ENCODE results near the gene GADD45GIP1.
A peak's percentile ranks its signal among the peaks of the same experiment; 100 is the strongest.
"Not testable (repeated sequence)": the region's sequence is repeated elsewhere in the genome, so short reads cannot be mapped to it uniquely, and the experiment has no call there.

The GADD45GIP1 gene

DNA sequence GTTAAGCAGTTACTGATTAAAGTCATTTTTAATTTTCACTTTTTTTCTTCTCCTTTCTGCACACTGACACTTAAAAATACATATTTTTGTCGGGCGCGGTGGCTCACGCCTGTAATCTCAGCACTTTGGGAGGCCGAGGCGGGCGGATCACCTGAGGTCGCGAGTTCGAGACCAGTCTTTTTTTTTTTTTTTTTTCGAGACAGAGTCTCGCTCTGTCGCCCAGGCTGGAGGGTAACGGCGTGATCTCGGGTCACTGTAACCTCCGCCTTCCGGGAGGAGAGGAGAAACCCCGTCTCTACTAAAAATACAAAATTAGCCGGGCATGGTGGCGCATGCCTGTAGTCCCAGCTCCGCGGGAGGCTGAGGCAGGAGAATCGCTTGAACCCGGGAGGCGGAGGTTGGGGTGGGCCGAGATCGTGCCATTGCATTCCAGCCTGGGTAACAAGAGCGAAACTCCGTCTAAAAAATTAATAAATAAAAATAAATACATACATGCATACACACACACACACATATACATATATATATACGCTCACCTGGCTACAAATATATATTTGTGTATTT is 448 bp upstream of the GADD45GIP1 start:
- not testable (repeated sequence) for DNase-seq (ENCODE audit: low read depth)

- DNase-seq (ENCODE audit: low read depth): no peak
These were observed 1.0 kb downstream of the GADD45GIP1 start for GRCh38 chr19:12955996-12956395.

DNA sequence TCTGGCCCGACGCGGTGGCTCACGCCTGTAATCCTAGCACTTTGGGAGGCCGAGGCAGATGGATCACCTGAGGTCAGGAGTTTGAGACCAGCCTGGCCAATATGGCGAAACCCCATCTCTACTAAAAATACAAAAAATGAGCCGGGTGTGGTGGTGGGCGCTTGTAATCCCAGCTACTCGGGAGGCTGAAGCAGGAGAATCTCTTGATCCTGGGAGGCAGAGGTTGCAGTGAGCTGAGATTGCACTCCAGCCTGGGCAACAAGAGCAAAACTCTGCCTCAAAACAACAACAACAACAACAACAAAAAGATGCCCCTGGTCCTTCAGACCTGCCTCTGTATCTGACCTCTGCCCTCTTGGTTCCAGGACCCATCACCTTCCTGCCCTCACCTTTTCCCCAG is 1.4 kb downstream of the GADD45GIP1 start:
- DNase-seq (ENCODE audit: low read depth): not testable (repeated sequence)

GRCh38 chr19:12954612-12954962 is 2.4 kb downstream of the GADD45GIP1 start:
- no peak for DNase-seq (ENCODE audit: low read depth)

- DNase-seq (ENCODE audit: low read depth): no peak
These were observed 3.0 kb downstream of the GADD45GIP1 start for GRCh38 chr19:12953799-12954611.

DNA sequence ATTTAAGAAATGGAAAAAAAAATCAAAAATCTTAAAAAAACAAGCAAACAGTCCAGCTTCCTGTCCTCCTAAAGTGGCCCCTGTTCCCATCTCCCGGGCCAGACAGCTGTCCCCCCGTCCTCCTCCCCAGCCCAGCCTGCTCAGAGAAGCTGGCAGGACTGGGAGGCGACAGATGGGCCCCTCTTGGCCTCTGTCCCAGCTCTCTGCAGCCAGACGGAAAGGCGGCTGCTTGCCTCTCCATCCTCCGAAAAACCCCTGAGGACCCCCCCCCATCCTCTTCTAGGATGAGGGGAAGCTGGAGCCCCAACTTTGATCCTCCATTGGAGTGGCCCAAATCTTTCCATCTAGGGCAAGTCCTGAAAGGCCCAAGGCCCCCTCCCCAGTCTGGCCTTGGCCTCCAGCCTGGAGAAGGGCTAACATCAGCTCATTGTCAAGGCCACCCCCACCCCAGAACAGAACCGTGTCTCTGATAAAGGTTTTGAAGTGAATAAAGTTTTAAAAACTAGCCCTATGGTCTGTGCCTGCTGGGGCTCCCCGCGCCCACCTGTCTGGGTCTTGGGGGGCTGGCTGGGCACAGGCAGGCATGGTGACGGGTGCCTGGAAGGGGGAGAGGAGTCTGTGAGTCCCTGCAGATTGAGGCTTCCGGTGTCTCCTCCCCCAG is 3.8 kb downstream of the GADD45GIP1 start:
- DNase-seq (ENCODE audit: low read depth): no peak

DNA sequence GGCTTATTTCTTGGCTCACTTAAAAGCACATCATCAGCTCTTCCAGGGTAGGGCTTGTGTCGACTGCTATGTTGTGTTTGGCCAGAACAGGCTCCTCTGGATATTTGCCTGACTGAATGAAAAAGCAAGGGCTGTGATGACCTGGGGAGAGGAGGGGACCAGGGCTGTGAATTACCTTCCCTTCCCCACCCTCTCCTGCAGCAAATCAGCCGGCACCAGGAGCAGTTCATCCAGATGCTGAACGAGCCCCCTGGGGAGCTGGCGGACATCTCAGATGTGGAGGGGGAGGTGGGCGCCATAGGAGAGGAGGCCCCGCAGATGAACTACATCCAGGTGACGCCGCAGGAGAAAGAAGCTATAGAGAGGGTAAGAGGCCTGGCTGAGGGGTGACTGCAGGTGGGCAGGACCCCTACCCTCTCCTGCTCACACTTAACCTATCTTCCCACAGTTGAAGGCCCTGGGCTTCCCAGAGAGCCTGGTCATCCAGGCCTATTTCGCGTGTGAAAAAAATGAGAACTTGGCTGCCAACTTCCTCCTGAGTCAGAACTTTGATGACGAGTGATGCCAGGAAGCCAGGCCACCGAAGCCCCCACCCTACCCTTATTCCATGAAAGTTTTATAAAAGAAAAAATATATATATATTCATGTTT is 4.4 kb downstream of the GADD45GIP1 start:
- DNase-seq (ENCODE audit: low read depth): no peak

DNA sequence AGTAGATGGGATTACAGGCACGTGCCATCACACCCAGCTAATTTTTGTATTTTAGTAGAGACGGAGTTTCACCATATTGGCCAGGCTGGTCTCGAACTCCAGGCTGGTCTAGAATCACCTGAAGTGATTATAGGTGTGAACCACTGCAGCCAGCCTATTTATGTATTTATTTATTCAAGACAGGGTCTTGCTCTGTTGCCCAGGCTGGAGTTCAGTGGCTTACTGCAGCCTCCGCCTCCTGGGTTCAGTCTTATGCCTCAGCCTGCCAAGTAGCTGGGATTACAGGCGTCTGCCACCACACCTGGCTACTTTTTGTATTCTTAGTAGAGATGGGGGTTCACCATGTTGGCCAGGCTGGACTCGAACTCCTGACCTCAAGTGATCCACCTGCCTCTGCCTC is 5.0 kb downstream of the GADD45GIP1 start:
- not testable (repeated sequence) for DNase-seq (ENCODE audit: low read depth)

- DNase-seq (ENCODE audit: low read depth): no peak
These were observed 7.4 kb downstream of the GADD45GIP1 start for GRCh38 chr19:12949363-12950283.

- no peak for DNase-seq (ENCODE audit: low read depth)
These were observed 8.2 kb downstream of the GADD45GIP1 start for GRCh38 chr19:12948612-12949362.

- no peak for DNase-seq (ENCODE audit: low read depth)
These were observed 9.1 kb downstream of the GADD45GIP1 start for GRCh38 chr19:12947702-12948611.

- no peak for DNase-seq (ENCODE audit: low read depth)
These were observed 10.1 kb downstream of the GADD45GIP1 start for GRCh38 chr19:12946731-12947496.

DNA sequence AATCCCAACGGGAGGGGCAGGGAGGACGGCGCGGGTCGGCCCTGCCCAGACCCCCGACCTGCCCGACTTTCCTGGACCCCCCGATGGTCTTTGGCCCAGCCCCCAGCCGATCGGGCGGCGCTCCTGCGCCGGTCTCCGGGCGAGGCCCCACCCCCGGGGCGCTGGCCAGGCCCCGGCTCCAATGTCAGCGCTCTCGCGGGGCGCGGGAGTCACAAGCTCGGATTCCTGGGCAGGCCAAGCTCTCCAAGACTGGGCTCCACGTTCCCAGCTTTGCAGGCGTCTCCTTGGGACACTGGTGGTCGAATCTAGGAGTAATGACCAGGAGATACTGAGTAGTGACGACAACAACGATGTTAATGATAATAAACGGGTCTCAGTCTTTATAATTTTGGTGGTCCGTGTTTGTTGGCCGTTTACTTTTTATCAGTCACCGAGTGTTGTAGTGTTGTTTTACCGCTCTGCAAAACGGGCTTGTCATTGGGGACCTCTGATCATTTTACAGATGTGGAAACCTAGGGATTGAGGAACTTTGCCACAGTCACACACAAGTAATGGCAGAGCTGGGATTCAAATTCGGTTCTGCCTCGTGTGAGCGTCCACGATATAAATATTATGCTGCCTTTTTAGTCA is 10.8 kb downstream of the GADD45GIP1 start:
- DNase-seq (ENCODE audit: low read depth): peak; percentile 55

- peak; percentile 99 for DNase-seq (ENCODE audit: low read depth)
These were observed 11.4 kb downstream of the GADD45GIP1 start, which contains the start of gene RAD23A for GRCh38 chr19:12945479-12946091. Gene RAD23A (plus strand): TSS chr19:12945862. CDS start chr19:12945949, 87 bp downstream.

DNA sequence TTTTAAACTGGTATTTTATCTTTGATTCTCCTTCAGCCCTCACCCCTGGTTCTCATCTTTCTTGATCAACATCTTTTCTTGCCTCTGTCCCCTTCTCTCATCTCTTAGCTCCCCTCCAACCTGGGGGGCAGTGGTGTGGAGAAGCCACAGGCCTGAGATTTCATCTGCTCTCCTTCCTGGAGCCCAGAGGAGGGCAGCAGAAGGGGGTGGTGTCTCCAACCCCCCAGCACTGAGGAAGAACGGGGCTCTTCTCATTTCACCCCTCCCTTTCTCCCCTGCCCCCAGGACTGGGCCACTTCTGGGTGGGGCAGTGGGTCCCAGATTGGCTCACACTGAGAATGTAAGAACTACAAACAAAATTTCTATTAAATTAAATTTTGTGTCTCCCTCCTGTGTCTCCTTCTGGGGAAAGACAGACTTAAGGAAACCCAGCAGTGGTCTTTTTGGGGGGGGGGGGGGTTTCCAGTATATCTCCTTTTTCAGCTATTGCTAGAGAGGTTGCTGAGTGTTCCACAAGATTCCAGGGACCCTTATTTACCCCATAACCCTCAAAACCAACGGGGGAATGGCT is 12.8 kb downstream of the GADD45GIP1 start:
- no peak for DNase-seq (ENCODE audit: low read depth)

DNA sequence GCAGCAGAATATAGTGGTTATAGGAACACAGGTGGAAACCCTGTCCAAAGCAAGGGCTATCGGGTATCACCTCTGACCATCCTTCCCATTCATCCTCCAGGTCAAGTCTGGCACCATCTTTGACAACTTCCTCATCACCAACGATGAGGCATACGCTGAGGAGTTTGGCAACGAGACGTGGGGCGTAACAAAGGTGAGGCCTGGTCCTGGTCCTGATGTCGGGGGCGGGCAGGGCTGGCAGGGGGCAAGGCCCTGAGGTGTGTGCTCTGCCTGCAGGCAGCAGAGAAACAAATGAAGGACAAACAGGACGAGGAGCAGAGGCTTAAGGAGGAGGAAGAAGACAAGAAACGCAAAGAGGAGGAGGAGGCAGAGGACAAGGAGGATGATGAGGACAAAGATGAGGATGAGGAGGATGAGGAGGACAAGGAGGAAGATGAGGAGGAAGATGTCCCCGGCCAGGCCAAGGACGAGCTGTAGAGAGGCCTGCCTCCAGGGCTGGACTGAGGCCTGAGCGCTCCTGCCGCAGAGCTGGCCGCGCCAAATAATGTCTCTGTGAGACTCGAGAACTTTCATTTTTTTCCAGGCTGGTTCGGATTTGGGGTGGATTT is 13.5 kb downstream of the GADD45GIP1 start:
- no peak for DNase-seq (ENCODE audit: low read depth)

DNA sequence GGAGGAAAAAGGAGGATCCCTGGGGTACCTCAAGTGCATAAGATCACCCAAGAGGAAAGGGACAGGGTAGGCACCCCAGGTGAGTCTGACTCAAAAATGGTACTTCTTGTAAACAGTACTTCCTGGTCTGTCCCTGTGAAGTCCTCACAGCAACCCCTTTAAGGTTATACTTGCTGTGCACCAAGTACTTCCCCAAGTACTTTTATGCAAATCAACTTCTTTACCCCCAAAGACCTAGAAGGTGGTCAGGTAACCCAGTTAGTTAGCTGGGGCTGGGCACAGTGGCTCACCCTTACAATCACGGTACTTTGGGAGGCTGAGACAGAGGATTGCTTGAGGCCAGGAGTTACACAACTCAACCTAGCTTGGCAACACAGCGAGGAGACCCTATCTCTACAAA is 16.1 kb downstream of the GADD45GIP1 start:
- no peak for DNase-seq (ENCODE audit: low read depth)
